Measurements from ENCODE around the gene BRD3.

DNA sequence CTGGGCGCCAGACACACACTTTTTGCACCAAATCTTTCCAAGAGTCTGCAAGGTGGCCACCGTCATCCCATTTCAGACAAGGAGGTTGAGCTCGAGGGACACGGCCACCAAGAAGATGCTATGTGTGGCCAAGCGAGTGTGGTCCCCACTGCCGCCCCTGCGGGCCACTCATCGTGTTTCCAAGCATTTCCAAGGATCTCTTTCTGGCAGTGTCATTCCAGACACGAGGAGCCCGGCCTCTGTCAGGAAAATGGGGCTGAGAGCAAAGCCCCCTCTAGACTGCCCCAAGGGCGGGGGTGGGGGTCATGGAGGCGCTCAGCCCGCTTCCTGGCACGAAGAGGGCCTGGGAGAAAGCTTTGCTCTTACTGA lies 86.3 kb downstream of the BRD3 start:
- no peak for TF ChIP-seq POLR2A (IDR thresholded peaks at IDR 0.05)
- TF ChIP-seq, protein P1, sequence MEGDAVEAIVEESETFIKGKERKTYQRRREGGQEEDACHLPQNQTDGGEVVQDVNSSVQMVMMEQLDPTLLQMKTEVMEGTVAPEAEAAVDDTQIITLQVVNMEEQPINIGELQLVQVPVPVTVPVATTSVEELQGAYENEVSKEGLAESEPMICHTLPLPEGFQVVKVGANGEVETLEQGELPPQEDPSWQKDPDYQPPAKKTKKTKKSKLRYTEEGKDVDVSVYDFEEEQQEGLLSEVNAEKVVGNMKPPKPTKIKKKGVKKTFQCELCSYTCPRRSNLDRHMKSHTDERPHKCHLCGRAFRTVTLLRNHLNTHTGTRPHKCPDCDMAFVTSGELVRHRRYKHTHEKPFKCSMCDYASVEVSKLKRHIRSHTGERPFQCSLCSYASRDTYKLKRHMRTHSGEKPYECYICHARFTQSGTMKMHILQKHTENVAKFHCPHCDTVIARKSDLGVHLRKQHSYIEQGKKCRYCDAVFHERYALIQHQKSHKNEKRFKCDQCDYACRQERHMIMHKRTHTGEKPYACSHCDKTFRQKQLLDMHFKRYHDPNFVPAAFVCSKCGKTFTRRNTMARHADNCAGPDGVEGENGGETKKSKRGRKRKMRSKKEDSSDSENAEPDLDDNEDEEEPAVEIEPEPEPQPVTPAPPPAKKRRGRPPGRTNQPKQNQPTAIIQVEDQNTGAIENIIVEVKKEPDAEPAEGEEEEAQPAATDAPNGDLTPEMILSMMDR (IDR thresholded peaks at IDR 0.05), result no peak

Measured in adrenal gland (tissue), 5 donors.